Erythroblast (primary cell): Measurements from ENCODE around the gene PTPRT.

Experiments
- GATA1 ChIP-seq: IDR thresholded peaks from 2 replicates; pipeline ENCODE4 v1.6.1; 2011; ENCODE audit warnings: low read depth, mild to moderate bottlenecking, control low read depth, low read length, moderate library complexity
- POLR2A ChIP-seq: IDR thresholded peaks from 2 replicates; pipeline ENCODE4 v1.6.1; 2011; ENCODE audit warnings: mild to moderate bottlenecking, low read length

- TF ChIP-seq POLR2A (no peak), GATA1 (no peak)
These were observed 342.8 kb downstream of the PTPRT start for GRCh38 chr20:42846784-42847490.
